K562 (cell line): ENCODE measurements around the gene ZC3H10. TPM values are rescaled to one million over a fixed set of nuclear protein-coding genes. Genes with fewer than 3 reads are reported as not detected.
A peak's percentile ranks its signal among the peaks of the same experiment; 100 is the strongest.
"Not testable (repeated sequence)": the region's sequence is repeated elsewhere in the genome, so short reads cannot be mapped to it uniquely, and the experiment has no call there.

Experiments
- ATAC-seq: fragments of 200-7000 bp; cut with Tn5 transposase; 3 replicates; pipeline ENCODE4 v1.9.1; 2020; ENCODE audit warnings: moderate library complexity
- BruUV-seq: library from RNA; stranded (reverse); fragments of 400-500 nt; replicated peaks from 2 replicates; lab custom pipeline; 2021; lab: Mats Ljungman, UMichigan
- CTCF ChIA-PET: fragments of 300-600 bp; formaldehyde crosslinking; extraction: SDS; loops from one replicate; lab custom pipeline; 2021; ENCODE audit warnings: low intra/inter-chr PET ratio; lab: Yijun Ruan, JAX
- POLR2A ChIA-PET: fragments of 300-600, 350-650 bp; sonication (Branson Sonifier 250); formaldehyde crosslinking; extraction: SDS; loops from one replicate; lab custom pipeline; 2021; ENCODE audit warnings: antibody characterized with exemption, inconsistent platforms; lab: Yijun Ruan, JAX
- DNase-seq, 4 experiments: peaks; one replicate each; pipeline versions ENCODE4 v3.0.0 to v3.0.0-alpha.2; 2011 to 2018; ENCODE audit warnings: low spot score in 3 of 4, mixed read lengths in 3 of 4; ENCODE audit errors: extremely low read depth in 1 of 4
- FAIRE-seq: peaks from 2 replicates; lab custom pipeline; 2011; peaks lifted over from hg19 to GRCh38; lab: Jason Lieb, UNC
- H2AFZ ChIP-seq: 2 replicates; pipeline ENCODE4 v1.6.0; 2011; ENCODE audit warnings: low read depth, low read length, control low read depth, inconsistent platforms
- H3K27ac ChIP-seq: fragments of 200-600 bp; 3 replicates; pipeline ENCODE4 v1.8.0; 2011; ENCODE audit warnings: low read depth, mild to moderate bottlenecking, control low read depth, inconsistent platforms, low read length, moderate library complexity, mixed read lengths; ENCODE audit errors: extremely low read depth
- H3K27me3 ChIP-seq, 2 experiments: fragments of 300-600 bp in 1 of 2; 2 replicates in 1 of 2; 3 replicates in 1 of 2; pipeline versions ENCODE4 v1.6.0 to v1.8.0; 2011; ENCODE audit warnings: inconsistent platforms in 2 of 2, low read length in 2 of 2, mild to moderate bottlenecking in 1 of 2, mixed read lengths in 1 of 2, moderate library complexity in 1 of 2; ENCODE audit not compliant: control insufficient read depth in 2 of 2, insufficient read depth in 2 of 2
- H3K36me3 ChIP-seq: fragments of 300-600 bp; 3 replicates; pipeline ENCODE4 v1.8.0; 2011; ENCODE audit warnings: mild to moderate bottlenecking, low read length, inconsistent platforms; ENCODE audit not compliant: control insufficient read depth, insufficient read depth
- H3K4me1 ChIP-seq, 2 experiments: fragments of 200-600 bp in 1 of 2; replicated peaks in 1 of 2; 2 replicates in 1 of 2; 3 replicates in 1 of 2; pipeline versions ENCODE4 v1.5.1 to v1.8.0; 2011; ENCODE audit warnings: inconsistent platforms in 2 of 2, low read length in 2 of 2, mild to moderate bottlenecking in 1 of 2, mixed read lengths in 1 of 2, moderate library complexity in 1 of 2; ENCODE audit not compliant: control insufficient read depth in 2 of 2, insufficient read depth in 2 of 2
- H3K4me2 ChIP-seq: 2 replicates; pipeline ENCODE4 v1.6.1; 2011; ENCODE audit warnings: low read length, control low read depth, inconsistent platforms, mixed read lengths; ENCODE audit not compliant: insufficient read depth
- H3K4me3 ChIP-seq: fragments of 200-600 bp; sonication (generic), shearing (Covaris generic); 2 replicates; pipeline ENCODE4 v1.5.1; 2016; ENCODE audit warnings: control low read depth, inconsistent platforms
- H3K79me2 ChIP-seq: fragments of 200-600 bp; 3 replicates; pipeline ENCODE4 v1.8.0; 2011; ENCODE audit warnings: low read length, inconsistent platforms; ENCODE audit not compliant: control insufficient read depth, insufficient read depth
- H3K9ac ChIP-seq, 2 experiments: 2 replicates each; pipeline versions ENCODE4 v1.6.0 to v1.6.1; 2011; ENCODE audit warnings: low read depth in 2 of 2, low read length in 2 of 2, control low read depth in 1 of 2, inconsistent platforms in 1 of 2, mild to moderate bottlenecking in 1 of 2, mixed read lengths in 1 of 2; ENCODE audit not compliant: insufficient read depth in 1 of 2
- H3K9me1 ChIP-seq: one replicate; pipeline ENCODE4 v1.6.0; 2011; ENCODE audit warnings: inconsistent platforms, mild to moderate bottlenecking, low read length, moderate library complexity; ENCODE audit not compliant: control insufficient read depth, insufficient read depth
- H3K9me3 ChIP-seq: replicated peaks from 2 replicates; pipeline ENCODE4 v1.5.1; 2011; ENCODE audit warnings: low read depth, low read length, inconsistent platforms; ENCODE audit not compliant: control insufficient read depth, insufficient read depth
- H4K20me1 ChIP-seq: replicated peaks from 2 replicates; pipeline ENCODE4 v1.6.1; 2011; ENCODE audit warnings: low read length, inconsistent platforms, mixed read lengths; ENCODE audit not compliant: control insufficient read depth, insufficient read depth
- DPF2 ChIP-seq: fragments of 450-650 bp; IDR thresholded peaks from 2 replicates; pipeline ENCODE4 v1.6.1; 2016
- HDAC8 ChIP-seq: fragments of 450-650 bp; IDR thresholded peaks from 2 replicates; pipeline ENCODE4 v1.6.1; 2016; ENCODE audit warnings: mild to moderate bottlenecking, missing genetic modification characterization, moderate library complexity, missing compliant biosample characterization
- KAT7 ChIP-seq: sonication (generic); formaldehyde crosslinking; IDR thresholded peaks from 2 replicates; pipeline ENCODE4 v1.8.0; 2022; ENCODE audit warnings: missing genetic modification reagents, mild to moderate bottlenecking, borderline replicate concordance
- MED1 ChIP-seq: sonication (generic); formaldehyde crosslinking; IDR thresholded peaks from 2 replicates; pipeline ENCODE4 v1.8.1; 2023; ENCODE audit warnings: missing genetic modification reagents, borderline replicate concordance
- MYC ChIP-seq, 2 experiments: fragments of 250-450 bp in 1 of 2; sonication (Bioruptor Pico) in 1 of 2; IDR thresholded peaks; 2 replicates each; pipeline versions ENCODE4 v1.5.1 to v1.6.1; 2012 to 2021; ENCODE audit warnings: low read depth in 2 of 2, borderline replicate concordance in 1 of 2, improper control_type of control experiment in 1 of 2, low read length in 1 of 2, mild to moderate bottlenecking in 1 of 2, moderate library complexity in 1 of 2
- ZNF121 ChIP-seq: sonication (generic); formaldehyde crosslinking; conservative IDR thresholded peaks from 2 replicates; pipeline ENCODE4 v1.8.0; 2022; ENCODE audit warnings: missing genetic modification reagents
- WGBS: fragments of 100-300 bp; shearing (Covaris generic); methylation state at CpG from one replicate; pipeline ENCODE4 v1.1.6; 2016; ENCODE audit warnings: low coverage, mixed read lengths; ENCODE audit not compliant: insufficient coverage; ENCODE audit errors: missing lambda C conversion rate; 5-methylcytosine and 5-hydroxymethylcytosine counted together
- in situ Hi-C: fragments of 300-500 bp; cut with MboI; formaldehyde crosslinking; loops from 4 replicates; pipeline ENCODE4 v1.15.0; 2018; ENCODE audit warnings: inconsistent platforms, mixed read lengths
- intact Hi-C: fragments of 100-400 bp; cut with micrococcal nuclease; formaldehyde crosslinking; loops from 2 replicates; pipeline ENCODE4 v1.14.2; 2022
- polyA plus RNA-seq, 8 experiments: library from polyadenylated mRNA; depleted of rRNA in 4 of 8; stranded (reverse) in 5 of 8; unstranded in 3 of 8; fragments of >200 nt; fragmentation: Nextera tagmentation in 2 of 8; fragmentation: Illumina TruSeq in 1 of 8; extraction: Ambion mirVana in 2 of 8; extraction: Trizol in 1 of 8; gene quantifications; 2 replicates each; pipeline versions ENCODE4 v1.2.1 to v1.2.3, GENCODE V29; 2011 to 2014; ENCODE audit warnings: inconsistent platforms in 1 of 8, missing spikeins in 1 of 8
- total RNA-seq, 7 experiments: library from RNA; depleted of rRNA in 6 of 7; stranded (reverse); fragments of >200 nt in 6 of 7; fragmentation: Illumina TruSeq in 2 of 7; extraction: Trizol in 2 of 7; gene quantifications; 2 replicates each; pipeline versions ENCODE4 v1.2.1 to v1.2.3, GENCODE V29; 2011 to 2021; ENCODE audit warnings: low replicate concordance in 1 of 7
- TF ChIP-seq, protein P1 (sequence below), 2 experiments: fragments of 450-650 bp in 1 of 2; sonication (generic) in 1 of 2; formaldehyde crosslinking in 1 of 2; IDR thresholded peaks in 1 of 2; conservative IDR thresholded peaks in 1 of 2; 2 replicates each; pipeline versions ENCODE4 v1.6.1 to v1.8.1; 2016 to 2023; ENCODE audit warnings: mild to moderate bottlenecking in 2 of 2, moderate library complexity in 2 of 2, inconsistent platforms in 1 of 2, missing genetic modification reagents in 1 of 2

The ZC3H10 gene
- total and polyA plus RNA-seq, 9 of the 15 experiments (the other 6 are each of a cell fraction or from before 2014, with no cell fraction given): 0.31 to 4.1 (median 1.6) TPM

GRCh38 chr12:56155256-56155845 lies 37.3 kb downstream of the ZC3H10 start (continued):
- TF ChIP-seq MYC (IDR thresholded peaks at IDR 0.05; ENCODE audit: low read depth, low read length): no peak
- TF ChIP-seq MYC (CRISPR knock-in tag; IDR thresholded peaks at IDR 0.05; ENCODE audit: borderline replicate concordance, low read depth): no peak
- TF ChIP-seq MED1 (CRISPR knock-in tag): no peak
- TF ChIP-seq HDAC8 (tag): no peak

DNA sequence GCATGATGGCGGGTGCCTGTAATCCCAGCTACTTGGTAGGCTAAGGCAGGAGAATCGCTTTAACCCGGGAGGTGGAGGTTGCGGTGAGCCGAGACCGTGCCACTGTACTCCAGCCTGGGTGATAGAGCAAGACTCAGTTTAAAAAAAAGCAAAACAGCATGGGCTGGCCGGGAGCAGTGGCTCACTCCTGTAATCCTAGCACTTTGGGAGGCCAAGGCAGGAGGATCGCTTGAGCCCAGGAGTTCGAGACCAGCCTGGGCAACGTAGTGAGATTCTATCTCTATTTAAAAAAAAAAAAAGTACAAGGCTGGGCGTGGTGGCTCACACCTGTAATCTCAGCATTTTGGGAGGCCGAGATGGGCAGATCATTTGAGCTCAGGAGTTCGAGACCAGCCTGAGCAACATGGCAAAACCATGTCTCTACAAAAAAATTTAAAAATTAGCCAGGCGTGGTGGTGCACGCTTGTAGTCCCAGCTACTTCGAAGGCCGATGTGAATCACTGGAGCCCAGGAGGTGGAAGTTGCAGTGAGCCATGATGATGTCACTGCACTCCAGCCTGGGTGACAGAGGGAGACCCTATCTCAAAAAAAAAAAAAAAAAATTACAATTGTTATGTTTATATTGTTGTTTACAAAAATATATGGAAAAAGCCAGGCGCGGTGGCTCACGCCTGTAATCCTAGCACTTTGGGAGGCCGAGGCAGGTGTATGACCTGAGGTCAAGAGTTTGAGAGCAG lies 38.6 kb downstream of the ZC3H10 start:
- in situ Hi-C loops, DNase-seq: not testable (repeated sequence)
- H3K4me1 ChIP-seq: peaks cover 43 to 53% of the 10 kb centered on the region in 2 experiments; a peak in 4 of 5 replicates

More for the DNA sequence above, 38.6 kb downstream of the ZC3H10 start:
- peak overlapping the region; percentile 80 to 91 for H3K9ac ChIP-seq
- BruUV-seq, FAIRE-seq, H3K9me1 ChIP-seq, H2AFZ ChIP-seq, H3K9me3 ChIP-seq, H3K4me3 ChIP-seq, ATAC-seq, H3K27me3 ChIP-seq: not testable (repeated sequence)
- ChIA-PET POLR2A (interaction anchor here (1.3 to 3.2 kb wide), 2 partner anchors 29 to 39 kb away, joined by 7 to 16 read pairs; partner anchors contain the start of genes ESYT1 and ZC3H10), CTCF (interaction anchor here (1.2 kb wide), 1 partner anchor 67 kb away, joined by 3 read pairs; the partner anchor contains the start of gene NABP2)
- peak overlapping the region; percentile 98; the same call in 1 of the 3 replicates for H3K27ac ChIP-seq
- H3K79me2 ChIP-seq: peaks cover 59% of the 10 kb centered on the region
- H4K20me1 ChIP-seq: peaks cover 27% of the 10 kb centered on the region; the same call in 1 of the 2 replicates
- intact Hi-C loops: loop anchor here (5.0 kb wide), 1 partner anchor 39 kb away; the partner anchor contains the start of genes RPL41 and ZC3H10
- TF ChIP-seq DPF2 (0 out of 2 replicates have a peak, but pooled peaks have one; percentile 6), ZNF121 (CRISPR knock-in tag) (peak; percentile 72), KAT7 (peak; percentile 2; the same call in 1 of the 2 replicates)
- TF ChIP-seq, protein P1, sequence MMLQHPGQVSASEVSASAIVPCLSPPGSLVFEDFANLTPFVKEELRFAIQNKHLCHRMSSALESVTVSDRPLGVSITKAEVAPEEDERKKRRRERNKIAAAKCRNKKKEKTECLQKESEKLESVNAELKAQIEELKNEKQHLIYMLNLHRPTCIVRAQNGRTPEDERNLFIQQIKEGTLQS (IDR thresholded peaks at IDR 0.05): peak; percentile 63
- TF ChIP-seq, protein P1 (CRISPR knock-in tag; conservative IDR thresholded peaks at IDR 0.05): not testable (repeated sequence)
- peak overlapping the region; percentile 80 for H3K4me2 ChIP-seq
- H3K36me3 ChIP-seq: peaks cover 41% of the 10 kb centered on the region
- 92% methylated on average over 19 of the region's 21 CpGs for WGBS
